Activated T-cell treated with anti-CD3 and anti-CD28 coated beads, Interleukin-2, amount 50 U/mL, for 48 hours (primary cell): ENCODE measurements around the gene DUSP8.

Source experiments
- DNase-seq, 2 experiments: peaks; one replicate each; pipeline ENCODE4 v3.0.0-alpha.2; 2020

The DUSP8 gene

GRCh38 chr11:1564535-1565172 is 7.4 kb downstream of the DUSP8 start:
- no peak for DNase-seq

GRCh38 chr11:1563697-1564534 is 8.2 kb downstream of the DUSP8 start:
- no peak for DNase-seq

GRCh38 chr11:1563149-1563638 is 8.9 kb downstream of the DUSP8 start:
- no peak for DNase-seq

DNA sequence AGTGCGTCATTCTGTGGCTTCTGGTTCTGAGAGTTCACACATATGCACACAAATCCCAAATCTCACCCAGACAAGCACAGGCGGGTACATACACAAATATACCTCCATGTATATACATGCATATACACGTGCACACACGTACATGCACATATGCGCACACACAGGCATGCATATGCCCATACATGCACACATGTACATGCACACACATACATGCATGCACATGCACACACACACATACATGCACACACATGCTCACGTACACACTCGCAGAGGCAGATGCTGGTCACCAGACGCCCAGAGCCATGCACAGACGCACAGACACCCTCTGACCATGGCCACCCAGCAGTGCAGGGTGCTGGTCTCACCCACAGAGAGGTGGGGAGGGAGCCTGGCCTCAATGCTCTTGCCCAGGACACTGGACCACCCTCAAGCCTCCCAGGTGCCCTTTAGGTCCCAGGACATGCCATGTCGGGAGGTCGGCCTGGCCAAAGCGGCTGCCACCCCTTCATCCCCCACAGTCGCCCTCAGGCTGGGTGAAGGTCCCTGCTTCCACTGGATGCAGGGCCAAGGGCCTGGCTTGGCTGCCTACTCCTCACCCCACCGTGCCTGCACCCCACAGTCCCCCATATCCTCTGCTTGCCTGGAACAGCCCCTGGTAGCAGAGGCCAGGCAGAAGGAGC is 9.5 kb downstream of the DUSP8 start:
- DNase-seq, result no peak

GRCh38 chr11:1561955-1562354 is 10.1 kb downstream of the DUSP8 start:
- no peak for DNase-seq

- DNase-seq, result no peak
Observed at GRCh38 chr11:1561266-1561665, 10.8 kb downstream of the DUSP8 start.

DNA sequence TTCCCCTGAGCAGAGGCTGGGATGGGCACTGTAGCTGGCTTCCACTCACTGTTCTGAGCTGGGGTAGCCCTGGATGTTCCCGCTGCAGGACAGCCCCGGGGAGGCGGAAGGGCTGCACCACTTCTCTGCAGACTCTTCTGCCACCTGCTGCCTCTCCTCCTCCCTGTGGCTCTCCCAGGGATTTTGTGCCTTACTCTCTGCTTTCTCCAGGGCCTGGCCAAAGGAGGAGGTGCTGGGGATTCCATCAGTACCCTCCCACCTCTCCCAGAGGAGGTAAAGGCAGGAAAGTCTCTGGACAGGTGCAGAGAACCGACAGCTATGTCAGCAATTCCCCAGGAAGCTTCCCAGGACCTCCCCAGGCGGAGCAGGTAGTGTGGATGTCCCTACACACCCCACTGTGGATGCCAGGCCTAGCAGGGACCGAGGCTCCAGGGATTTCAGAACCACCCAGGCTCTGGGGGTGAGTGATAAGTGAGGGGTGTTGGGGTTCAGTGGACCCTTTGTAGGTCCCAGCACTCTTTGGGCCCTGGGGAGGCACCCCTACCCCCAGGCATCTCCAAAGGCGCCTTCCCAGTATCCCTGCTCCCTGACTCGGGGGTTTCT is 11.3 kb downstream of the DUSP8 start:
- DNase-seq, result no peak

GRCh38 chr11:1560002-1560648 is 11.9 kb downstream of the DUSP8 start:
- DNase-seq, result no peak

DNA sequence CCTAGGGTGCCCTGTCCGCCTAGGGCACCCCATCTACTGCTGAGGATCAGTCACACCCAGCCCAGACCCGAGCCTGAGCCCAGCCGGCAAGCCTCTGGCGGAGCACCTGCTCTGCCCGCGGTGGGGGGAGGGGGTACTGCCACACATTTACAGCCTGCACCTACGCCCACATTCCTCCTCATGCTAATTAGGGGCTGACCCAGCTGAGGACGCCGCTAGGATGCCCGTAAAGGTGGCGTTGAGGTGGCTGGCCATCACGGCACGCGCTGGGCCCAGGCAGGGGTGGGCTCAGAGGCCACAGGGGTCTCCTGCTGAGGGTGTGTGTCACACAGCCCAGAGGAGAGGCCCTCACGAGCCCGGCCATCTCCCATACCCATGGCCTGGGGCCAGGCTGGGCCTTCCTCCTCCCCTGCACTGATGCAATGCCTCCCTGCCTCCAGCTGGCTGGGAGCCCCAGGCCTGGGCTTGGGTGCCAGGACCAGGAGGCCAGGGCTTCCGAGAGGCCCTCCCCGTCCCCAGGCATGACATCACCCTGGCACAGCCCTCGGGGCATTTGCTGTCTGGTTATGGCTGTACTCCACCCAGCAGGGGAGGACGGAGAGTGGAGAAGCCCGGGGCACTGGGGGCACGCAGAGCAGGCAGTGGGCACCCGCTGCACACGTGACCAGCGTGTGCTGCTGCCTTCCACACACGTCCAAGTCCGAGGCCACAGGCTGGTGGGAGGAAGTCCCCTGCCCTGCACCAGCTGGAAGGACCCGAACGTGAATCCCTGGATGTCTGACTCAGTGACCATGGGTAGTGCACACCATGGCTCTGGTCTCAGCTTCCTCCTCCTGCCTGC is 12.7 kb downstream of the DUSP8 start:
- no peak for DNase-seq

GRCh38 chr11:1558775-1559110 is 13.3 kb downstream of the DUSP8 start:
- DNase-seq, result no peak

DNA sequence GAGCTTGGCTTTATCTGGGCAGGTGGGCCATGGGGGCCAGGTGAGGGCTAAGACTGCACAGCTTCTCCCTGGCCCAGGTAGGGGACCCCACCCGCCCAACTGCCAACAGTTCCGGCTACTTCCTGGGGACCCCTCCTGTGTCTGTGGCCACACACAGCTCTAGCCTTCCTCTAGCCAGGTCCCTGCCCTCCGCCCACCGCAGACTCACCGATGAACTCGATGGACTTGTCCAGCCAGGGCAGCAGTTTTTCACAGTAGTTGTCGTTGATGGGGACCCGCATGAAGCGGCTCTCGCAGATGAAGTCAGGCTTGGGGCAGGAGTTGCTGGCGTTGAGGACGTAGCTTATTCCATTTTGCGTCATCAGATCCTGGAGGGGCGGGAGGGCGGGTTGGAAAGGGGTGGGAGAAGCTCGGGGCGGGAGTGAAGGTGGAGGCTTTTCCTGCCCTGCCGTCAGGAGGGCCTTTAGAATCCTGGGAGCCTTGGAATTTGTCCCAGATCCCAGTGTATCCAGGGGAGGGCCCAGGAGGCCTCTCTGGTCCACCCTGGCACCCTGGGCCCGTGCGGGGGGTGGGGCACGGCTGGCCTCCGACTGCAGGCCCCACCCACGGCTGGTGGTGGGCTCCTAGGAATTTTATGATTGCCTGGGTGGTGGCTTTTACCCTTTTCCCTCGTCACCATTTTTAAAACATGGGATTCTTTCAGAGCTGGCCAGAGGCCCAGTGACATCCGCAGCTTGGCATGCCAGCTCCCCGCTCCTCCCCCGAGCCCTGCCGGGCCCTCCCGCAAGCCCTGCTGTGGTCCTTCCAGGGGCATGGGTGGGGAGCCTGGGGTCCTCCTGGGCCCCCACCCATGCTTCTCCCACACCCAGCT is 13.9 kb downstream of the DUSP8 start:
- DNase-seq, result no peak

DNA sequence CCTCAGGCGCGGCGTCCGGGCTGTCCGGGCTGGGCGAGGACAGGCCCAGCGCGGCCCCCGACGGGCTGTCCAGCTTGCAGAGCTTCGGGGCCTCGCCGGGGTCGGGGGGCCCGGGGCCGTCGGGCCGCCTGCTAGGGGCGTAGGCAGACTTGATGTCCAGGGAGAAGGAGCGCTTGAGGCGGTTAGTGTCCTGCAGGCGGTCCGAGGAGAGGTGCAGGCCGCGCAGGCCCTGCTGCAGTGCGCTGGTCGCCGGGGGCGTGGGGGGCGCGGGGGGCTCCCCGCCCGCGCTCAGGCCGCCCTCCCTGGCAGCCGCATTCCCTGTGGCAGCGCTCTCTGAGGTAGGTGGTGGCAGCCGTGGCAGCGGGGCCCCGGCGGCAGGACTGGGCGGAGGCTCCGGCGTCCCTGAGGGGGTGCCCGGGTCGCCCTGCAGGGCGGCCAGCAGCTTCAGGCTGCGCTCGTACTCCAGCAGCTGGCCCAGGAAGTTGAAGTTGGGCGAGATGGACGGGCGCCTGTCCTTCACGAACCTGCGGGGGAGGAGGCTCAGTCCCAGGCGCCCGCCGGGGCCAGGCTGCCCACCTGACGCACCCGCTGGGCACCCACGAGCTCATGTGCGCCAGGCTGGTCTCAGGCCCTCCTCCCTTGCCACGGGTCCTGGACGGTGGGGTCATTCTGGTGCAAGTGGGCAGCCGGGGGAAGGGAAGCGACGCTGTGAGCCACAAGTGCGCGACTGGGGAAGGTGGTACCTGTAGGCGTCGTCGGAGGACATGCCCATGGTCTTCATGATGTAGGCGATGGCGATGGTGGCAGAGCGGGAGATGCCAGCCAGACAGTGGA is 14.8 kb downstream of the DUSP8 start:
- DNase-seq, result no peak

DNA sequence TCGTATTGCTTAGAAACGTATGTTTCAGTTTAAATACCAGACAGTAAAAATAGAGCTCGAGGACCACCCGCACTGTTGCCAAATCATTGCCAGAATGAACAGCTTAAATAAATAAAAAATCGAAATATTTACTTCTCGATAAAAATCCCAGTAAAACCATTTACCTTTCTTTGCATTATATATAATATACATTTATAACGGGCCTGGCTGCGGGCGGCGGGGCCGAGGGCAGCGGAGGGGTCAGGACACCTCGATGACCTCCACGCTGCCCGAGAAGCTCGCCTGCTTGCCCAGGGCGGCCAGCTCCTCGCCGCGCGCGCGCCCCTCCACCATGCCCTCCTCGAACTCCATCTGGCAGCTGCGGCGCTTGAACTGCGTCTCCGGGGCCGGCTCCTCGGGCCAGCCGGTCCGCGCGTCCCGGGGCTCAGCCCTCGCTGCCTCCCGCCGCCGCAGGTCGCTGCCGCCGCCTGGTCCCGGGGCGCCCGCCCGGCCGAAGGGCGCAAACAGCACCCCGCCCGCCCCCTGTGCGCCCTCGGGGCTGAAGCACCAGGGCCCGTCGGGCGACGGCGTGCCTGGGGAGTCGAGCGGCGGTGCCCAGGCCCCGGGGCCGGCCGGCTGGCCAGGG is 15.7 kb downstream of the DUSP8 start:
- no peak for DNase-seq

GRCh38 chr11:1555713-1556153 is 16.3 kb downstream of the DUSP8 start:
- DNase-seq, result no peak

GRCh38 chr11:1554981-1555712 is 16.9 kb downstream of the DUSP8 start:
- DNase-seq, result no peak

DNA sequence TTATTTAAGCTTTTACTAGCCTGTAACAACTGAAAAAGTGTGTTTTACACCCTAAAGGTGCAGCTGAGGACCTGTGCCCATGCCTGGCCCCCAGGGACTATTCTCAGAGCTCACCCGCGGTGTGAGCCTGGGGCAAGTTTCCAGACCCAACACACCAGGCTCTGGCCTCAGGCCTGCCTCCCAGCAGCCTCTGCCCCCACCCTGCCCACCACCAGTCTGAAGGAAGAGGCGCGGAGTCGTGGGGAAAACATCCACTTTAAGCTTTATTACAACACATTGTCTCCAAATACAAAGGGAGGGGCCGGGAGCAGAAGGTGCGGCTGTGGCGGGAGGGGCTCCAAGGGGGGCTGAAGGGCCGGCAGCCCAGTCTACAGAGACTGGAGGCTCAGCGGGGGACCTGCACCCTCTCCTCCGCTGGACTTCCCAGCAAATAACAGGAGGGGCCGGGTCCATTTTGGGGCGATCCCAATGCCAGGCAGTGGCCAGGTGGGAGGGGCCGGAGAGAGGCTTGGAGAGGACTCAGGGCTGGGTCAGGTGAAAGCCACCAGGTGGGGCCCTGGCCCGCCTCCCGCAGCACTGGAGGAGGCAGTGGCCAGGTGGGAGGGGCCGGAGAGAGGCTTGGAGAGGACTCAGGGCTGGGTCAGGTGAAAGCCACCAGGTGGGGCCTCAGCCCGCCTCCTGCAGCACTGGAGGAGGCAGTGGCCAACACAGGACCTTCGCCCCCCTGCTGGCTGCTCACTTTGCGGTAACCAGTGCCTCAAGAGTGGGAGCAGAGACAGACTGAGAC is 18.1 kb downstream of the DUSP8 start:
- DNase-seq, result no peak
